Thyroid gland (tissue), 4 donors: ENCODE measurements around the gene PSMD8. TPM values are rescaled to one million over a fixed set of nuclear protein-coding genes. Genes with fewer than 3 reads are reported as not detected.
"Not testable (repeated sequence)": the region's sequence is repeated elsewhere in the genome, so short reads cannot be mapped to it uniquely, and the experiment has no call there.

Experiments used
- DNase-seq, 2 donors: peaks; one replicate each; pipeline ENCODE4 v3.0.0-alpha.2; 2019
- H3K27ac ChIP-seq, 3 donors: fragments of 200-600 bp; sonication (generic); 1 replicate in 2 of 3; 2 replicates in 1 of 3; pipeline ENCODE4 v1.5.1; 2016 to 2019; ENCODE audit warnings: mild to moderate bottlenecking in 1 of 3, moderate library complexity in 1 of 3
- H3K27me3 ChIP-seq: fragments of 200-600 bp; sonication (generic); one replicate; pipeline ENCODE4 v1.5.1; 2019
- H3K36me3 ChIP-seq, 2 donors: fragments of 200-600 bp; sonication (generic); one replicate each; pipeline ENCODE4 v1.5.1; 2016 to 2019
- H3K4me1 ChIP-seq, 2 donors: fragments of 200-600 bp; sonication (generic); one replicate each; pipeline ENCODE4 v1.5.1; 2017 to 2019
- H3K4me3 ChIP-seq, 3 donors: fragments of 200-600 bp; sonication (generic); replicated peaks in 1 of 3; 1 replicate in 2 of 3; 2 replicates in 1 of 3; pipeline ENCODE4 v1.5.1; 2016; ENCODE audit warnings: mild to moderate bottlenecking in 1 of 3
- H3K9me3 ChIP-seq: fragments of 200-600 bp; sonication (generic); one replicate; pipeline ENCODE4 v1.5.1; 2017
- CTCF ChIP-seq, 6 experiments: fragments of 200-600 bp in 3 of 6; fragments of 450-650 bp in 3 of 6; sonication (generic) in 3 of 6; IDR thresholded peaks; one replicate each; pipeline ENCODE4 v1.5.1; 2016 to 2019; ENCODE audit warnings: antibody characterized with exemption in 6 of 6, mild to moderate bottlenecking in 2 of 6, inconsistent platforms in 1 of 6, moderate library complexity in 1 of 6
- POLR2A ChIP-seq, 2 donors: fragments of 450-650 bp; IDR thresholded peaks; one replicate each; pipeline ENCODE4 v1.6.1; 2017; ENCODE audit warnings: antibody characterized with exemption in 2 of 2, mild to moderate bottlenecking in 2 of 2, moderate library complexity in 1 of 2
- WGBS, 2 donors: methylation state at CpG; one replicate each; pipeline ENCODE4 v1.1.5; 2017; 5-methylcytosine and 5-hydroxymethylcytosine counted together
- intact Hi-C: fragments of 100-400 bp; cut with DNase I; formaldehyde crosslinking; loops from one replicate; pipeline ENCODE4 v1.15.1; 2023
- total RNA-seq, 4 donors: library from RNA; depleted of rRNA; stranded (reverse); fragments of >200 nt; gene quantifications; one replicate each; pipeline ENCODE4 v1.2.3, GENCODE V29; 2016

PSMD8 gene
- total RNA-seq, 4 donors from 2014 or later = 150 to 270 (median 243) TPM

- peak overlapping the region in 1 of 3 donors; percentile 26 for H3K4me3 ChIP-seq
- H3K36me3 ChIP-seq = no peaks in the 10 kb centered on the region
- TF ChIP-seq CTCF (IDR thresholded peaks at IDR 0.05) (no peak), POLR2A (IDR thresholded peaks at IDR 0.05) (no peak)
- DNase-seq = no peak
- peaks cover 5 to 7% of the 10 kb centered on the region in 2 donors for H3K4me1 ChIP-seq
- 2 to 11% methylated on average over 8 to 18 of the region's 18 CpGs for WGBS, 2 donors
- H3K9me3 ChIP-seq = no peaks in the 10 kb centered on the region
- intact Hi-C loops = loop anchor here (2.0 to 10.0 kb wide), 2 partner anchors 232 to 522 kb away; no protein-coding TSS in a partner anchor
- H3K27ac ChIP-seq = no peak overlapping the region
- no peaks in the 10 kb centered on the region for H3K27me3 ChIP-seq
These were observed 28.2 kb downstream of the PSMD8 start for GRCh38 chr19:38402623-38402966.

GRCh38 chr19:38402967-38403674, 28.8 kb downstream of the PSMD8 start, which contains the start of gene FAM98C:
Gene FAM98C (plus strand): TSS chr19:38403093. CDS start chr19:38403154, 61 bp downstream.
- Histone ChIP-seq H3K27ac (peak within 1 kb of the TSS; percentile 56 to 86 (median 72)), H3K36me3 (no peaks in the 10 kb centered on the region), H3K27me3 (no peaks in the 10 kb centered on the region), H3K4me3 (peak within 1 kb of the TSS; percentile 68 to 99 (median 86)), H3K4me1 (peaks cover 5 to 7% of the 10 kb centered on the region in 2 donors), H3K9me3 (no peaks in the 10 kb centered on the region)
- TF ChIP-seq CTCF (IDR thresholded peaks at IDR 0.05) = peak; percentile 73 to 99 (median 98)
- TF ChIP-seq POLR2A (IDR thresholded peaks at IDR 0.05) = peak in 1 of 2 donors; percentile 67
- peak; percentile 96 for DNase-seq
- 0 to 1% methylated on average over 12 to 33 of the region's 82 CpGs for WGBS, 2 donors
- intact Hi-C loops = loop anchor here (2.0 to 10.0 kb wide), 2 partner anchors 232 to 522 kb away; no protein-coding TSS in a partner anchor

- H3K27ac ChIP-seq = no peak overlapping the region
- TF ChIP-seq POLR2A (IDR thresholded peaks at IDR 0.05) (no peak), CTCF (IDR thresholded peaks at IDR 0.05) (no peak)
- no peaks in the 10 kb centered on the region for H3K9me3 ChIP-seq
- no peak overlapping the region for H3K4me3 ChIP-seq
- no peaks in the 10 kb centered on the region for H3K27me3 ChIP-seq
- peaks cover 5 to 7% of the 10 kb centered on the region in 2 donors for H3K4me1 ChIP-seq
- no peak for DNase-seq
- 100% methylated on average over 4 of the region's 6 CpGs; no CpG with 5 or more reads in 1 of the 2 donors for WGBS, 2 donors
- no peaks in the 10 kb centered on the region for H3K36me3 ChIP-seq
- intact Hi-C loops = loop anchor here (10.0 kb wide), 1 partner anchor 520 kb away; no protein-coding TSS in a partner anchor
These were observed 30.5 kb downstream of the PSMD8 start for GRCh38 chr19:38404858-38405257.

- Histone ChIP-seq H3K4me1 (peaks cover 5 to 7% of the 10 kb centered on the region in 2 donors), H3K9me3 (no peaks in the 10 kb centered on the region), H3K4me3 (no peak overlapping the region), H3K27me3 (no peaks in the 10 kb centered on the region), H3K27ac (no peak overlapping the region), H3K36me3 (no peaks in the 10 kb centered on the region)
- no peak for DNase-seq
- intact Hi-C loops = loop anchor here (10.0 kb wide), 1 partner anchor 520 kb away; no protein-coding TSS in a partner anchor
- 83 to 85% methylated on average over 6 to 8 of the region's 8 CpGs for WGBS, 2 donors
- TF ChIP-seq CTCF (IDR thresholded peaks at IDR 0.05) (no peak), POLR2A (IDR thresholded peaks at IDR 0.05) (no peak)
These were observed 30.9 kb downstream of the PSMD8 start for GRCh38 chr19:38405276-38405675.

GRCh38 chr19:38409631-38410133, 35.3 kb downstream of the PSMD8 start:
- Histone ChIP-seq H3K27ac (no peak overlapping the region), H3K36me3 (no peaks in the 10 kb centered on the region), H3K4me1 (no peaks in the 10 kb centered on the region), H3K9me3 (no peaks in the 10 kb centered on the region), H3K27me3 (no peaks in the 10 kb centered on the region), H3K4me3 (no peak overlapping the region)
- intact Hi-C loops = loop anchor here (10.0 kb wide), 1 partner anchor 515 kb away; no protein-coding TSS in a partner anchor
- DNase-seq = peak in 1 of 2 donors; percentile 22
- TF ChIP-seq POLR2A (IDR thresholded peaks at IDR 0.05) = no peak
- TF ChIP-seq CTCF (IDR thresholded peaks at IDR 0.05) = no peak
- 54 to 55% methylated on average over 7 of the region's 7 CpGs for WGBS, 2 donors

GRCh38 chr19:38410407-38410806, 36.0 kb downstream of the PSMD8 start:
- H3K27me3 ChIP-seq, H3K4me3 ChIP-seq, DNase-seq, H3K9me3 ChIP-seq, H3K4me1 ChIP-seq, H3K27ac ChIP-seq, H3K36me3 ChIP-seq, intact Hi-C loops: not testable (repeated sequence)
- WGBS, 2 donors = 64 to 74% methylated on average over 6 of the region's 6 CpGs
